GM21723 (cell line): ENCODE measurements around the gene SUMO3.

Experiments used
- ATAC-seq: cut with Tn5 transposase; IDR thresholded peaks from one replicate; pipeline ENCODE4 v1.9.1; 2021; ENCODE audit warnings: mild to moderate bottlenecking, moderate library complexity; ENCODE audit not compliant: unreplicated experiment

Gene SUMO3

DNA sequence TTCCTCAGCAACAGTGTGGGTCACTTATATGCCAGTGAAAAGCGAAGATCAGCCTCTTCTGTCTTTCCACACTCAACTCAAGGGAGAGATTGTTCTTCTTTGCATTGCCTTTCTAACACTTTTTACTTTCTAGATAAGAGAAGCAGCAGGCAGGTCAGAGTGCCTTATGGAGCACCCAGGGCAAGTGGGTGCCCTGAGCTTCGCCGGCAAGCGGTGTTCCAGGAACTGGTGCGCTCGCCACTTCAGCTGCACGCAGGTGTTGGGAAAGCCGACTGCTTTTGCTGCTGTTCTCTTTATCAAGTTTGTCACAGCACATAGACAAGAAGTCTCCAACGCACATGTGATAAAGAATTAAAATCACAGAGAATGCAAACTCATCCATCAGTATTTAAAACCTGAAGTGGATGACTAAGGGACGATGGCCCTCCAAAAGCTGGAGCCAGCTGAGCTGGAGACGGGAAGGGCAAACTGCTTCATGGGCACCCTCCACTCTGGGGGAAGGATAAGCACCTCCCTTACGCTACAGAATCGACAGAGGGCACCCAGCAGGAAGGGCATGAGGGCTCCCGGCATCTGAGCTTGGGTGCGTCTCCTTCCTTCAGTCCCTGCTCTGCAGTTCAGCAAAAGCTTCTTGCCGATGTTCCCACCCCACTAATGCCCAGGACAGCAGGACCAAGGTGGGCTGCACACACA, 36.9 kb downstream of the SUMO3 start:
- no peak for ATAC-seq

DNA sequence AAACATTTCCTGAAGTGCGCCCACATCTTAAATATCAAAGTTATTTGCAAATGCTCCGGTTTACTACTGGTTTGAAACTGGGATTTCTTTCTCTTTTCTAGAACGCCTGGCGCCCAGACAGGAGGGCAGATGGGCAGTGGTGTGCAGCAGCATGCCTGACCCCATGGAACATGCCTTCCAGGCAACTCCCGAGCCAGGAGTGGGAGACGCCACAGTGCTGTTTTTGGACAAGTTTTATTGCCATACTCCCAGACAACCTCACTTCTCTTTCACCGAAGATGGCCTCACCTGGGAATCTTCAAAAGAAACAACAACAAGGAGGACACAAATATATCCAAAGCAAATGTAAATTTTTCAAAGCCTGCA, 37.7 kb downstream of the SUMO3 start:
- no peak for ATAC-seq

GRCh38 chr21:44779417-44780136, 38.3 kb downstream of the SUMO3 start:
- ATAC-seq, result no peak

DNA sequence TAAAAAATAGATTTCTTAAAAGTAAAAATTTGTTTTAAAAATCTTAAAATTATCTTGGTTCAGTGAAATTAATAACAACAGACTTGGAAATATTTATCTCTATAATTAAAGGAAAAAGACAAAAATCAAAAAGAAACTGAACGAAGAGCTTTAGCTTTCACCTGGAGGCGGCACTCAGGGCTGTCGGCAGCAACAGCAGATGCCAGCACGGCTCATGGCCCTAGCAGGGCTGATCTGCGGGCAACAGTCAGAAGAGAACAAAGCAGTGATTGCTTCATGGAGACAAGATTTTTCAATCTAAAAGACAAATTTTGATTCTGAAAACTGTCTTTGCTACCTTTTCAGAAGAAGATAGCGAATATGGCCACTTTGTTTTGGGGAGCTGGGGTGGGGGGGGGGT, 38.9 kb downstream of the SUMO3 start:
- ATAC-seq, result no peak

DNA sequence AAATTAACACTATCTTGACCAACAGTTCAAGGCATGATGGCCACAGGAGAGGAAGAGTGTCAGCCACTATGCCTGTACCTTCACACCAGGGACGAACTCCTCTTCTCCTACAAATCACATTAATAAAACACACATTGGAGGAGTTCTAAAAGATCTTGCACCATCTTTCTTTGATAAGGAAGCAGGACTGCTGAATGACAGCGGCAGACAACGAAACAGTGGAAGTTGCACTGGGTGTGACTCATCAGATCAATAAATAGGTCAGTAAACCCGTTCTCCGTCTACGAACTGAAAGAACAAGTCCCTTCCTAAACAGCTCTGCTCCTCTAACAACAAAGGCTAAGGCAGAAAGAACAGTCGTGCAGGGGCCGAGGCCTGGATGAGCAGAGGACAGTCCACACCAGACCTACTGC, 39.4 kb downstream of the SUMO3 start:
- no peak for ATAC-seq

DNA sequence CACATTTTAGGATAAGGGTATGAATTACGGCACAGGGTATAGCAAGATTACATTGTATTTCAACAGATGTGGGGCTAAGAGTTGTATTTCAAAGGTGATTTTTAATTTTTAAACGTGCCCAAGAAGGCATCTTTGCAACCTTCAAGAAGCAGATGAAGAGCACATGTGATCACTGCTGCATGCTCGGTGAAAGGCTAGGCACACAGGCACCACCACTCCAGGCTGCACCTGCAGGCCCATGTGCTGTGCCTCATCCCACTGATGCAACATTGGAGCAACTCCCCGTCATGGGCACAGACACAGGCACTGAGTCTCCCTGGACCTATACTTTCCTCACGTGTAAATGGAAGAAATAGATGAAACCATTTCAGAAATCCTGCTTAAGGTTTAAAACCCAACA, 39.8 kb downstream of the SUMO3 start:
- ATAC-seq, result no peak

- no peak for ATAC-seq
Measured at GRCh38 chr21:44774972-44775371, 42.9 kb downstream of the SUMO3 start.

- ATAC-seq, result no peak
Measured at GRCh38 chr21:44773291-44773932, 44.5 kb downstream of the SUMO3 start.

- ATAC-seq, result no peak
Measured at GRCh38 chr21:44771896-44772525, 45.9 kb downstream of the SUMO3 start.

- no peak for ATAC-seq
Measured at GRCh38 chr21:44767834-44768831, 49.7 kb downstream of the SUMO3 start.

DNA sequence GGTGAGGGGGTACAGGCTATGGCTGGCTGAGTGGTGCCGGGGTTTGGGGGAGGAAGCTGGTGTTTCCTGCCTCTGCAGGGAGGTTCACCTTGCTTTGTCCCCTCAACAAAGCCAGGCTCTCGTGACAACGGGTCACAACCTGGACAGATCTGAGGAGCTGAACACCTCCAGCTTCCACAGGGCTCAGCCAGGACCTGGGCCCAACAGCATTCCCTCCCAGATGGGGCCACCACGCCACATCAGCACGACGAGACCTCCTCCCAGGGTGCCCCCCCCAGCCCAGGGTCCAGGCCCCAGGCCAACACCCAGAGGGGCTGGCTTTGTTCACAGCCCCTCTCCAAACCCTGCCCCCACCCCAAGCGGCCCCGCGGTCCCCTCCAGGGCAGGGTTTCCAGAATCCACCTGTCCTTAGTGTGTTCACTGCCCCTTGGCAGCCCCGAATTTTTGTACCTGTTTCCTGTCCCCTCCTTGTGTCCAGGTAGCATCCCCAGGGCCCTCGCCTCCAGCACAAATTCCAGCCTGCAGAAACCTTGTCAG, 51.0 kb downstream of the SUMO3 start:
- ATAC-seq, result no peak

DNA sequence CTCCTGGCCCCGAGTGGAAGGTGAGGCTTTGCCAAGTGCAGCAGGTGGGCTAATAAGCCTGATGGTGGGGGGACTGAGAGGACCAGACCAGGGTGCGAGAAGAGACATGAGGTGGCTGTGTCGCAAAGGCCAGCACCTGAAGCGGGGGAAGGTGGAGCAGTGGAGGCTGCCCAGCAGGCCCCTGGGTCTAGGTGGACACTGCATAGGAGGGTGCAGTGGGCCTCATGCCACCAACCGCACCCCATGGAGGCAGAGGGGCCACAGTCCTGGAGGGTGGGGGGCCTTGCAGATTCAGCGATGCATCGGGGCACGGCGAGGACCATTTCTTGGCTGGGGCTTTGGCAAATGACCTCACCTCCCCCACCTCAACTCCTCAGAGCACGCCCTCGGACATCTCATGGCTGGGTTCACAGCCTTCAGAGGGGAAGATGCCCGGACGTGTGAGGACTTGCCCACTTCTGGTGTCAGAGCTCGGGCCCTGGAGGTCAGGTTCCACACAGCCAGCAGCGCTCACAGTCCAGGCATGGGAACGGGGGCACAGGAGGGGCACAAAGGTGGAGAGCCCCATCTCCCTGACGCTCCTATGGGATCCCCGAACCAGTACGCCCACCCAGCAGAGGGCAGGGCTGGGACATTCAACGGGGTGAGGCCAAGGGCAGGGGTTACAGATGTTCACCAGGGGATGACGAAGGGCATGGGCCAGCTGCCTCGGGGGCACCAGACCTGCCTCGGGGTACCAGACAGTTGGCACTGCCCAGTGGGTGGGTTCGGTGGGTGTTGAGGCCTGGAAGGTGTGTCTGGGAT, 51.6 kb downstream of the SUMO3 start:
- no peak for ATAC-seq

DNA sequence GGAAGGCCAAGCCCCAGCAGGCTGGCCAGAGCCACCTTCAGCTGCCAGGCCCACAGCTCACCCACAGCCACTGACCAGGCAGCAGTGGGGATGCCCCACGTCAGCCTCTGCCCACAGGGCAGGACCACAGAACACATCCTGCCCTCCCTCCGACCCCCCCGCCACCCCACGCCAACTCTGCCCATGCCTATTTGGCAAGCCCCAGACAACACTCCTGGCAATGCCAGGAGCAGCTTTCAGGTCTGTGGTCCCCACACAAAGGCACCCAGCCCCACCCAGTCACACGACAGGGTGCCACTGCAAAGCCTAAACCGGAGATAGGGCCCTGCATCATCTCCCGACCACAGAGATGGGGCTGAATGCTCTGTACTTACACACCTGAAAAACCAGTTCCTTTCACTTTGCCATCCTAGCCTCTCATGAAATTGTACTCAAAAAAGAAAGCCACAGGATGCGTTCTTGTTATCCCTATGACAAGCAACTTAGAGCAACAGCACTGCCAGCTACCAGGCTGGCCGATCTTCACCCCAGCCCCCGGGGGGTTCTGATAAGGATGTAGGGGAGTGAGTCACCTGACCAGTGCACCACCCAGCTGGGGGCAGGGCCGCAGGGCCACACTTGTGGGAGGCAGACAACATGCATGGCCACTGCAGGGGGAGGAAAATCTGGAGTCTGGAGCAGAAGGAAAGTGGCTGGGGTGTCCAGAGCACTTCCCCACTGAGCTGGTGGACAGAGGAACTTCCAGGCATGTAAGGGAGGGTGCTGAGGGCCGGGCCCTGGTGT, 52.4 kb downstream of the SUMO3 start:
- ATAC-seq, result no peak

DNA sequence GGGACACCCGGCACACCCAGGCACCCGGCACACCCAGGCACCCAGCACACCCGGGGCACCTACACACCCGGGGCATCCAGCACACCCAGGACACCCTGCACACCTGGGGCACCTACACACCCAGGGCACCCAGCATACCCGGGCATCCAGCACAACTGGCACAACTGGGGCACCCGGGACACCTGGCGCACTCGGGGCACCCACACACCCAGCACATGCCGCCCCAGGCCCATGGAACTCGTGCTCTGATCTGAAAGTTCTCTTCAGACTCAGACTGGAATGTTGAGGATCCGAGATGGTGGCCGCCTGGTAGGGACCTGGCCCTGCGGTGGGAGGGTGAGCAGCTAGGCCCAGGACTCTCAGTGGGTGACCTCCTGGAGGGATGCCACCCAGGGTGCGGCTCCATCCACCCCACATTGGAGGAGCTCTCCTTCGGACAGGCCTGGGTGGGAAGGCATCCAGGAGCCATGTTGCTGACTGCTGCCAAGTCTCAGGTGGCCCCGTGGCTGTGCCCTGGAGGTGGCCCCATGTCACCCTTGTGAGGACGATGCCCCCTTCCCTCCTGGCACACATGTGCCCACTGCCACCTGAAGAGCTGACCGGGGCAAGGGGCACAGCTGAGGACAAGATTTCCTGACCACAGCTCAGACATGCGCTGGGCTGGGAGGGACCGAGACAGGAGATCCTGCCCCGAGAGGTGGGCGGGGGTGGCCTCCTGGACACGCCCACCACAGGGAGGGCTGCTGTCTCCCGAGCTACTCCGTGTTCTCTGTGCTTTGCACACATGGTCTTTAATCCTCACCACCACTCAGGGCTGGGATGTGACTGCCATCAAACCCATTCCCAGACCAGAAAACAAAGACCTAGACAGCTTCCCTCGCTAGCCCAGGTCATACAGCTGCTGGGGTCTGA, 53.3 kb downstream of the SUMO3 start:
- ATAC-seq, result no peak

- no peak for ATAC-seq
Measured at GRCh38 chr21:44763451-44764318, 54.2 kb downstream of the SUMO3 start.

DNA sequence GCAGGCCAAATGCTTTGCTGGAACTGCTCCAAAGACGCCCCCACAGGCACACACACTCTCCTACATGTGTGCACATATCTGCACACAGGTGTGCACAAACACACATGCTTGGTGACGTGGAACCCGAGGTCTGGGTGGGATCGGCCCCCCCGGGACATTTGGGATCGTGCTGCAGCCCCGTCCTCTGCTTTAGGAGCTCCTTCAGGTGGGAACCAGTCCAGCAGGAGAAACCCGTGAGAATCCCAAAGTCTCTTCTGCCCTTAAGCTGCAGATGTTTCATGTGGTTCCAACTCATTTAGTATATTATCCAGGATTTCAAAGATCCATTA, 54.8 kb downstream of the SUMO3 start:
- no peak for ATAC-seq
